22Rv1 (cell line): ENCODE measurements around the gene TSHZ1.

Source experiments
- ZFX ChIP-seq: fragments of 450-650 bp; IDR thresholded peaks from 2 replicates; pipeline ENCODE4 v1.6.1; 2017; ENCODE audit warnings: antibody characterized with exemption, borderline replicate concordance
- TF ChIP-seq, protein P1 (sequence below): fragments of 450-650 bp; IDR thresholded peaks from 2 replicates; pipeline ENCODE4 v1.5.1; 2017; ENCODE audit warnings: mild to moderate bottlenecking

DNA sequence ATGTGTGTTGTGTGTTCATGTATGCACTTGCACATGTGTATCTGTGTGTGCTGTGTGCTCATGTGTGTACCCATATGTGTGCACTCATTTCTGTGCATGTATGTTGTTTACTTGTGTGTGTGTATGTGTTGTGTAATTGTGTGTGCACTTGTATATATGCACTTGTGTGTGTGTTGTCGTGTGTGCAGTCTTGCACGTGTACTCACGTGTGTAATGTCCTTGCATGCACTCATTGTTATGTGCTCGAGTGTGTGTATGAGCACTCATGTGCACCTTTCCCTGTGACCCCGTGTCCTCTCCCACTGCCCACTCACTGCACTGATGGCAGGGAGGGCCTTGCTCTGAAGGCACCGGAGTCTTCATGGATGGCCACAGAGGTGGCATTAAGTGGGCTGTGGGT is 124.9 kb downstream of the TSHZ1 start:
- TF ChIP-seq, protein P1, sequence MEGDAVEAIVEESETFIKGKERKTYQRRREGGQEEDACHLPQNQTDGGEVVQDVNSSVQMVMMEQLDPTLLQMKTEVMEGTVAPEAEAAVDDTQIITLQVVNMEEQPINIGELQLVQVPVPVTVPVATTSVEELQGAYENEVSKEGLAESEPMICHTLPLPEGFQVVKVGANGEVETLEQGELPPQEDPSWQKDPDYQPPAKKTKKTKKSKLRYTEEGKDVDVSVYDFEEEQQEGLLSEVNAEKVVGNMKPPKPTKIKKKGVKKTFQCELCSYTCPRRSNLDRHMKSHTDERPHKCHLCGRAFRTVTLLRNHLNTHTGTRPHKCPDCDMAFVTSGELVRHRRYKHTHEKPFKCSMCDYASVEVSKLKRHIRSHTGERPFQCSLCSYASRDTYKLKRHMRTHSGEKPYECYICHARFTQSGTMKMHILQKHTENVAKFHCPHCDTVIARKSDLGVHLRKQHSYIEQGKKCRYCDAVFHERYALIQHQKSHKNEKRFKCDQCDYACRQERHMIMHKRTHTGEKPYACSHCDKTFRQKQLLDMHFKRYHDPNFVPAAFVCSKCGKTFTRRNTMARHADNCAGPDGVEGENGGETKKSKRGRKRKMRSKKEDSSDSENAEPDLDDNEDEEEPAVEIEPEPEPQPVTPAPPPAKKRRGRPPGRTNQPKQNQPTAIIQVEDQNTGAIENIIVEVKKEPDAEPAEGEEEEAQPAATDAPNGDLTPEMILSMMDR, result no peak
- TF ChIP-seq ZFX, result no peak
